ENCODE results near the gene LSS.

Gene LSS

DNA sequence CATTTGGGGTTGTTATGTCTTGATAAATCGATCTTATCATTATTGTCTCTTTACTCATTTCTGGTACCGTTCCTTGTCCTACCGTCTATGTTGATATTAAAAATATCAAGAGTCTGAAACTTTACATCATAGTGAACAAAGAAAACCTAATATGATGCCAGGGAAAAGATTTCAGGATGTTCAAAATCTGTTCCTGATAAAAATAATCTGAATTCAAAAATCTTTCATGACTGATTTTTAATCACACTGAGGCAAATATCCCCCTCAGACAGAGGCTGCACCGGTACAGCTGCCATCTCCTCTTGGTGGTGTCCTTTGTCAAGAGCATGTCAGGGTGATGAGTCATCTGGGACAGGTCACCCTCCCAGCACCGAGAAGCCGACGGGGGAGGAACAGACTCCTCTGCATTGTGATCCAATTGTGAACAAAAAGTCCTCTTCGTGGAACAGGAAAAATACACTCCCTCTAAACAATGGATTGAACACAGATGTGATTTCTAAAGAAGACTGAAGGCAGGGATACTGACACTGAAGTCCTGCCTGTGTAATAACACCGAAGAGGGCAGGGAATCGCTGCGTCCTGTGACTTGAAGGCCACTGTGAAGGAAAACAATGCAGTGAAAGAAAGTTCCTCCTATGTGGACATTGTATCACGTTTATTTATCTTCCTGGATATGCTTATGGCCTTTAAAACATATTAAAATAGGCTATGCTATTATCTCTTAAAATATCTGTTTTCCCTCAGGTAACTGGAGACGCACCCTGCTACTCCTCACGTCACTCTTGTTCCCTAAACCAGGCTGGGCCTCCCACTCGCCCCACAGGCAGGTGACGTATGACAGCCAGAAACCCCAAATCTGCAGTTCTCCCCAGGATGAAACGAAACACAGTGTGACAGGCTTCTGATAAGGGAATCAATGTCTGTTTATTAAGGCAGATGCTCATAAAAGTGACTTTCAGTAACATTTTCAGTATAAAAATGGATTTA is 40.1 kb downstream of the LSS start:
- peak overlapping the region; percentile 72 for H2AFZ ChIP-seq
- H3K9me3 ChIP-seq (ENCODE audit: control insufficient read depth, low read length), result no peaks in the 10 kb centered on the region
- H3K27ac ChIP-seq, result peak overlapping the region; percentile 71
- no peaks in the 10 kb centered on the region for H3K27me3 ChIP-seq (ENCODE audit: control insufficient read depth, insufficient read depth, low read length)
- no peaks in the 10 kb centered on the region for H3K36me3 ChIP-seq (ENCODE audit: control insufficient read depth, insufficient read depth, low read length)
- H3K9ac ChIP-seq, result no peak overlapping the region
- H3K4me1 ChIP-seq, result peaks cover 9% of the 10 kb centered on the region
- TF ChIP-seq, protein P1, sequence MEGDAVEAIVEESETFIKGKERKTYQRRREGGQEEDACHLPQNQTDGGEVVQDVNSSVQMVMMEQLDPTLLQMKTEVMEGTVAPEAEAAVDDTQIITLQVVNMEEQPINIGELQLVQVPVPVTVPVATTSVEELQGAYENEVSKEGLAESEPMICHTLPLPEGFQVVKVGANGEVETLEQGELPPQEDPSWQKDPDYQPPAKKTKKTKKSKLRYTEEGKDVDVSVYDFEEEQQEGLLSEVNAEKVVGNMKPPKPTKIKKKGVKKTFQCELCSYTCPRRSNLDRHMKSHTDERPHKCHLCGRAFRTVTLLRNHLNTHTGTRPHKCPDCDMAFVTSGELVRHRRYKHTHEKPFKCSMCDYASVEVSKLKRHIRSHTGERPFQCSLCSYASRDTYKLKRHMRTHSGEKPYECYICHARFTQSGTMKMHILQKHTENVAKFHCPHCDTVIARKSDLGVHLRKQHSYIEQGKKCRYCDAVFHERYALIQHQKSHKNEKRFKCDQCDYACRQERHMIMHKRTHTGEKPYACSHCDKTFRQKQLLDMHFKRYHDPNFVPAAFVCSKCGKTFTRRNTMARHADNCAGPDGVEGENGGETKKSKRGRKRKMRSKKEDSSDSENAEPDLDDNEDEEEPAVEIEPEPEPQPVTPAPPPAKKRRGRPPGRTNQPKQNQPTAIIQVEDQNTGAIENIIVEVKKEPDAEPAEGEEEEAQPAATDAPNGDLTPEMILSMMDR (IDR thresholded peaks at IDR 0.05), result no peak
- H3K4me3 ChIP-seq (ENCODE audit: low read depth, low read length), result no peak overlapping the region
- no peak overlapping the region for H3K4me2 ChIP-seq (ENCODE audit: low read length)
- H3K79me2 ChIP-seq, result no peaks in the 10 kb centered on the region

DNA sequence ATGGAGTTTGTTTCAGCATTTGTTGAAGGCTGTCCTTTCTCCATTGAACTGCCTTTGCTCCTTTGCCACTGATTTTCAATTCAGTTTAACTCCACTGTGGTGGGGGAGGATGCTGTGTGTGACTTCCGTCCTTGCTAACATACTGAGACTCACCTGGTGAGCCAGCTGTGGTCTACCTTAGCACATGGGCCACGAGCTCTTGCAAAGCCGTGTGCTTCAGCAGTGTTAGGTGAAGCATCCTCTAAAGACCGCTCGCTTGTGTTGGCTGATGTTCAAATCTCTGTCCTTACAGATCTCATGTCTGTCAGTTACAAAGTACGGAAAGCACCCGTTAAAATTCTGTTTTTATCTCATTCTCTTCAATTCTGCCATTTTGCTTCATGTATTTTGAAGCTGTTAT is 40.8 kb downstream of the LSS start:
- TF ChIP-seq, protein P1 (IDR thresholded peaks at IDR 0.05), result no peak
- Histone ChIP-seq H3K9me3 (ENCODE audit: control insufficient read depth, low read length) (no peaks in the 10 kb centered on the region), H2AFZ (no peak overlapping the region), H3K27me3 (ENCODE audit: control insufficient read depth, insufficient read depth, low read length) (no peaks in the 10 kb centered on the region), H3K4me1 (peaks cover 9% of the 10 kb centered on the region), H3K9ac (no peak overlapping the region), H3K79me2 (no peaks in the 10 kb centered on the region), H3K27ac (peak overlapping the region; percentile 71), H3K36me3 (ENCODE audit: control insufficient read depth, insufficient read depth, low read length) (no peaks in the 10 kb centered on the region), H3K4me2 (ENCODE audit: low read length) (no peak overlapping the region), H3K4me3 (ENCODE audit: low read depth, low read length) (no peak overlapping the region)

DNA sequence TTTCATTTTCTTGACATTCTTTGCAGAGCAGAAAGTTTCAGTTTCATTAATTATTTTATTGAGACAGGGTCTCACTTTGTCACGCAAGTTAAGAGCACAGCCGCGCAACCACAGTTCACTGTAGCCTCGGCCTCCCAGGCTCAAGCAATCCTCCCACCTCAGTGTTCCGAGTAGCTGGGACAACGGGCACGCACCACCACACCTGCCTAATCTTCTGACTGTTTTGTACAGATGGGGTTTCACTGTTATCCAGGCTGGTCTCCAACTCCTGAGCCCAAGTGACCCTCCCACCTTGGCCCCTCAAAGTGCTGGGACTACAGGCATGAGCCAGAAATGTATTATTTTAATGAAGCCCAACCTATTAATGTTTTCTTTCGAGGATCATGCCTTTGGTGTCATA is 41.3 kb downstream of the LSS start:
- Histone ChIP-seq H3K79me2 (no peaks in the 10 kb centered on the region), H3K36me3 (ENCODE audit: control insufficient read depth, insufficient read depth, low read length) (no peaks in the 10 kb centered on the region), H3K4me3 (ENCODE audit: low read depth, low read length) (no peak overlapping the region), H3K9ac (no peak overlapping the region), H3K27me3 (ENCODE audit: control insufficient read depth, insufficient read depth, low read length) (no peaks in the 10 kb centered on the region), H3K27ac (no peak overlapping the region), H3K9me3 (ENCODE audit: control insufficient read depth, low read length) (no peaks in the 10 kb centered on the region), H3K4me2 (ENCODE audit: low read length) (no peak overlapping the region), H3K4me1 (peaks cover 9% of the 10 kb centered on the region), H2AFZ (no peak overlapping the region)
- TF ChIP-seq, protein P1 (IDR thresholded peaks at IDR 0.05), result no peak

DNA sequence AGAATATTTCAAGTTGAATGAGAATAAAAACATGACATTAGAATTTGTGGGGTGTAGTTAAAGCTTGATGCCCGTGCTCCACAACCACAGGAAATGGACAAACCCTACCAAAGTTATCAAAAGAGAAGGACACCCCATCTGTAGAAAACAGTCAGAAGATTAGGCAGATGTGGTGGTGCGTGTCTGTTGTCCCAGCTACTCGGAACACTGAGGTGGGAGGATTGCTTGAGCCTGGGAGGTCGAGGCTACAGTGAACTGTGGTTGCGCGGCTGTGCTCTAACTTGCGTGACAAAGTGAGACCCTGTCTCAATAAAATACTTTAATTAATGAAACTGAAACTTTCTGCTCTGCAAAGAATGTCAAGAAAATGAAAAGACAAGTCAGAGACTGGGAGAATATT is 42.9 kb downstream of the LSS start:
- H3K36me3 ChIP-seq (ENCODE audit: control insufficient read depth, insufficient read depth, low read length), result no peaks in the 10 kb centered on the region
- H3K9ac ChIP-seq, result no peak overlapping the region
- no peak overlapping the region for H3K4me2 ChIP-seq (ENCODE audit: low read length)
- H3K79me2 ChIP-seq, result no peaks in the 10 kb centered on the region
- no peaks in the 10 kb centered on the region for H3K27me3 ChIP-seq (ENCODE audit: control insufficient read depth, insufficient read depth, low read length)
- H3K4me1 ChIP-seq, result peaks cover 9% of the 10 kb centered on the region
- H3K9me3 ChIP-seq (ENCODE audit: control insufficient read depth, low read length), result no peaks in the 10 kb centered on the region
- TF ChIP-seq, protein P1 (IDR thresholded peaks at IDR 0.05), result no peak
- H3K27ac ChIP-seq, result no peak overlapping the region
- no peak overlapping the region for H3K4me3 ChIP-seq (ENCODE audit: low read depth, low read length)
- H2AFZ ChIP-seq, result no peak overlapping the region
